ENCODE measurements around the gene TMEM59L. TPM values are rescaled to one million over a fixed set of nuclear protein-coding genes. Genes with fewer than 3 reads are reported as not detected.

TMEM59L gene
- polyA plus RNA-seq, 1 donor = 8.9 TPM

DNA sequence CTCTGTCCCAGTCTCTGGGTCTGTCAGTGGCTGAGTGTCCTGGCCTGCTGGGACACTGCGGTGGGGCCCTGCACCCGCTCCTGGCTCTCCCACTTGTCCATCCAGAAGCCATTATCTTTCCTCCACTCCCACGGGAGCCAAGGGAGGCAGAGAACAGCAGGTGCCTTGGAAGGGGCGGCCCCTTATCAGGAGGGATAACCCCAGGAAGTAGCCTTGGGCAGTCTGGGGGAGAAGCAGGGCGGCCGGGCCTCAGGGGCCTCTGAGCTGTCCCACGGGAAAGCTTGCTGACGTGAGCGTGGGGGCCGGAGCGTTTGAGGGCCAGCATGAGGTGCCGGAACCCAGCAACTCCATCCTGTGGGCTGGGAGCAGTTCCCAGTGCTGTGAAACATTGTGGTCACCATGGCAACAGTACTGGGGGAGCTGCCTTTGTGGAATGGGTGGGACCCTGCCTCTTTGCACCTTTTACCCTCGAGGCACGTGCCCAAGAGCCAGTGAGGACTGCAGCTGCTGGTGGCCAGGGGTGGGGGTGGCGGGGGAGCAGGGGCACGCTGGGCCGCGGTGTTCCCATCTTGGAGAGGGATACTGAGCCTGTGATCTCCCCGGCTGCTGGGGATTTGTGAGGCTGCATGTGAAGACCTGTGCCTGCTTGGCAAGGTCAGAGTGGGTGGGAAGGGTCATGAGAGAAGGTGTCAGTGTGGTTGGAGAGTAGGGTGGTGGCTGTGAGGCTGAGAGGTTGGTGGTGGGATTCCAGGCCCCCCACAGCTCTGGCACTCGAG lies 45.1 kb downstream of the TMEM59L start:
- no peak for DNase-seq (ENCODE audit: low read depth)

DNA sequence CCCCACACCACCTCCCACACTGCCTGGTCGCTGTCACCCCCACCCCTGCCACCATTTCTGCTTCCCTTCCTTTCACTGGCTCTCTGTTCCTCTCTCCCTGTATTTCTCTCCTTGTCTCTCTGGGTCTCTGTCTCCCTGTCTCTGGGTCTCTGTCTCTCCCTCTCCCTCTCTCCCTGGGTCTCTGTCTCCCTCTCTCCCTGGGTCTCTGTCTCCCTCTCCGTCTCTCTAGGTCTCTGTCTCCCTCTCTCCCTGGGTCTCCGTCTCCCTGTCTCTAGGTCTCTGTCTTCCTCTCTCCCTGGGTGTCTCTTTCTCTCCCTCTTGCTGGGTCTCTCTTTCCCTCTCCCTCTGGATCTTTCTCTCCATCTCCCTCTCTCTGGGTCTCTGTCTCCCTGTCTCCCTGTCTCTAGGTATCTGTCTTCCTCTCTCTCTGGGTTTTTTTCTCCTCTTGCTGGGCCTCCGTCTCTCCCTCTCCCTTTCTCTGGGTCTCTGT lies 45.7 kb downstream of the TMEM59L start:
- no peak for DNase-seq (ENCODE audit: low read depth)

- DNase-seq (ENCODE audit: low read depth) = no peak
Measured at GRCh38 chr19:18659281-18660050, 46.8 kb downstream of the TMEM59L start.

GRCh38 chr19:18660051-18660910 lies 47.6 kb downstream of the TMEM59L start:
- no peak for DNase-seq (ENCODE audit: low read depth)

DNA sequence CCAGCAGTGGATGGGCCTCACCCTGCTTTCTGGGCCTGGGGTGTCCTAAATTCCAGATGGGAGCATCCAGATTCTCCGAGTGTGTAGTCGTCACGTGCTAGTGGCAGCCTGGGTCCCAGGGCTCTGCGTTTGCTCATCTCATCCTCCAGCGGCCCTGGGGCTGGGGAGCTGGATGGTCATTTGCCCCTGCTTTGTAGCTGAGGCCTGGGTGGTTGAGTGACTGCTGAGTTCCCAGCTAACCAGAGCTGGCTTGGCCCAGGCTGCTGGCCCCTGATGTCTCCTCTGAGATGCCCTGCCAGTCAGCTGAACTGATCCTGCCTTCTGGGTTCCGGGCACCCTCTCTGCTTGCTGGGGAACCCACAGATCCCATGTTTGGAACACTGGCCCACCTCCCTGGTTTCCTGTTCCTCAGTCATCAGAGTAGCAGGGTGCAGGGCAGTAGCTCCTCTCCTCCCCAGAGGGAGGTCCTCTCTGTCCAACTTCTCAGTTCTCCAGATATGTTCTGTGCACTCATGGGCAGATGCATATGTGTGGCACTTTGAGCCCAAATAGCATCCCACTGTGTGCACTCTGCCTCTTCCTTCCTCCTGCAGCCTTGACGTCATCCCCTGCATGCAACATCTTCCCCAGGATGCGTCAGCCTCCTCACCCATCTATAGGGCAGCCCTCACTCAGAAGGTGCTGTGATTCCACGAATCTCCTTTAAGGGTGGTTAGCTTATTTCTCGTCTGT lies 48.4 kb downstream of the TMEM59L start:
- DNase-seq (ENCODE audit: low read depth) = no peak

DNA sequence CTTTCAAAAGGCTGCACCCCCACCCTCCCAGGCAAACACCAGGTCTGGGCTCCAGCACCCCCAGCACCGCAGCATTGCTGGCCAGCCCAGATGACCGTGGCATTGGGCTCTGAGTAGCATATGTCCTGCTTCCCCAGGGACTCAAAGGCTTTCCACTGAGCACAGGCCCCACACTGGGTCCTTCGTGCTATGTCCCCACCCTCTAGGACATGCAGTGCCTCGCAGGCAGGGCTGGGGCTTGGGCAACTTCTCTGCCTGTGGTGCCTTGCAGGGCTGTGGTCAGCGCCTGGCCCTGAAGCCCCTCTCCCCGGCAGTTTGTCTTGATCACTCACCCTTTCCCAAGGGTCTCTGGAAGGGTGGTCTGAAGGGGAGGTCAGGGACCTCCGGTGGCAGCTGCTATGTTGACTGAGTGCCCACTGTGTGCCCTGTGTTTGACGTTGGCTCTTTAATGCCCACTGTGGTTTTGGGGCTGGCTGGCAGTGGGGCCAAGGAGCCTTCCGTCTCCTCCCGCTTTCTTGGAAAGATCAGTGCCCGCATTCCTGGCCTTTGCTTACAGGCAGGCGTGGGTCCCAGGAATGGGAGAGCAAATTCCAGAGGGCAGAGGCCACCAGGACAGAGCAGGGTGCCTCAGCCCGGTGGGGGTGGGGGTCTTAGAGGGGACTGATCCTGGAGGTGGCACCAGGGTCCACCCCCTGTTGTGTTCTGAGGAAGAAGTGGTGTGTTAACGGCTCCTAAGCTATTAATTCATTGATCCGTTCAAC lies 50.5 kb downstream of the TMEM59L start:
- DNase-seq (ENCODE audit: low read depth) = no peak

DNA sequence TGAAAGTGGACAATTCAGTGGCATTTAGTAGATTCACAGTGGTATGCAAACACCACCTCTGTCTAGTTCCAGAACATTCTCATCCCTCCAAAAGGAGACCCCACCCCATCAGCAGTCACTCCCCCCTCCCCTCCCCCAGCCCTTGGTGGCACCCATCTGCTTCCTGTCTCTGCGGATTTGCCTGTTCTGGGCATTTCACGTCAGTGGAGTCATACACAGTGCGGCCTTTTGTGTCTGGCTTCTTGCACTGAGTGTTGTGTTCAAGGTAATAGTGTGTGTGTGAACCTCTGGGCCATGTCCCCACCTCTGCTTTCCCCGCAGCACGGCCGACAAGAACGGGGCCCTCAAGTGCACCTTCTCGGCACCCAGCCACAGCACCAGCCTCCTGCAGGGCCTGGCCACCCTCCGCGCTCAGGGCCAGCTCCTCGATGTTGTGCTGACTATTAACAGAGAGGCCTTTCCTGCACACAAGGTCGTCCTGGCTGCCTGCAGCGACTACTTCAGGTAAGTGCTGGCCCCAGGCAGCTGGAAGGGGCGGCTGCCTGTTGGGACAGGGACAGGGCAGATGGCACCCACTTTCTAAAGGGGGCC lies 51.4 kb downstream of the TMEM59L start:
- no peak for DNase-seq (ENCODE audit: low read depth)

DNA sequence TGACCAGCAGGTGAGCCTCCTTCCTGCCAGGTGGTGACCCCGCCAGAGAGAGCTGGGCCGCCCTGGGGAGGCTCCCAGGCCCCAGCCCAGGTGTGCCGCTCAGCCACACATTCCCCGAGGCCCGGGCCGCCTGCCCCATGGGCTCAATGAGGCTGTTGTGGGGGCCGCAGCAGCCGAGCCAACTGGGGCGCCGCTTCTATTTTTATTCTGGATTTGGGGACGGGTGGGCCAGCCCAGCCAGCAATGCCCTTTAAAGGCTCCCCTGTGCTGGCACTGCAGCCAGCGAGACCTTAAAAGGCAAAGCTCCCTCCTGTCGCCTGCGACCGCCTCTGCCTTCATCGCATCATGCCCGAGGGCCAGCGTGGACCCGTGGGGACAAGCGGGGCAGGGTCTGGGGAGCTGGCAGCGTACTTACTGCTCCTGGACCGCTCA lies 53.1 kb downstream of the TMEM59L start:
- no peak for DNase-seq (ENCODE audit: low read depth)

DNA sequence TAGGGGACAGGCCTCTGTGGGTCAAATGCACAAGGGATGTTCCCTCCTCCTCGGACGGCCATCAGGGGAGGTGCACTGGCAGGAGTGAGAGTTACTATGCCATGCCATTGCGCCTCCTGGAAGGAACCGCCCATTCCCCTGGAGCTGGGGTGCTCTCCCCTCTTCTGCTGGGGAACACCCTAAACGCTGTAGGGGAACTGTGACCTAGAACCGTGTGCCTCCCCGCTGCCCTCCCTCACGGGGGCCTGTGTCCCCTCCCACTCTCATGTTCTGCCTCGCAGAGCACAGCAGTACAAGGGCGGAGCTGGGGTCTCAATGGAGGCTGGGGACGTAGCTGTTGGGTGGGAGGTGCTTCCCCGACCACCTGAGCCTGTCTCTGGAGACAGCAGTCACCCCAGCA lies 53.6 kb downstream of the TMEM59L start:
- no peak for DNase-seq (ENCODE audit: low read depth)

GRCh38 chr19:18666784-18667183 lies 54.1 kb downstream of the TMEM59L start:
- no peak for DNase-seq (ENCODE audit: low read depth)

- no peak for DNase-seq (ENCODE audit: low read depth)
Measured at GRCh38 chr19:18667531-18668251, 55.0 kb downstream of the TMEM59L start.

DNA sequence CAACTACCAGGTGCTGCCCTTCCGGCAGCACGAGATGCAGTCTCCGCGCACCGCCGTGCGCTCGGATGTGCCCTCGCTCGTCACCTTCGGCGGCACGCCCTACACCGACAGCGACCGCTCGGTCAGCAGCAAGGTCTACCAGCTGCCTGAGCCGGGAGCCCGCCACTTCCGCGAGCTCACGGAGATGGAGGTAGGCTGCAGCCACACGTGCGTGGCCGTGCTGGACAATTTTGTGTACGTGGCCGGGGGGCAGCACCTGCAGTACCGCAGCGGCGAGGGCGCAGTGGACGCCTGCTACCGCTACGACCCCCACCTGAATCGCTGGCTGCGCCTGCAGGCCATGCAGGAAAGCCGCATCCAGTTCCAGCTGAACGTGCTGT lies 55.6 kb downstream of the TMEM59L start:
- DNase-seq (ENCODE audit: low read depth) = no peak

- no peak for DNase-seq (ENCODE audit: low read depth)
Measured at GRCh38 chr19:18668744-18669523, 56.3 kb downstream of the TMEM59L start.

DNA sequence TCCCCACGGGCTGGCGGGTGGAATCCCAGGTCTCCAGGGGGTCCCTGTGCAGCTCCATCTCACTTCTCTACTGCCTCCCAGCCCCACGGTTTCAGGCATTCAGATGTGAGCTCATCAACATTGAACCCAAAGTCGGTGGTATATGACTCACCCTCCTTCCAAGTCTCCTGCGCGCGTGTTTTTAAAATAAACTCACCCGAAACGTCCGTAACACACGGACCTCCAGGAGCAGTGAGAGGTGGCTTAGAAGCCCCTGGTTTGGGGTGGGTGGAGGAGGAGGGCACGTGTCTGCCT lies 56.8 kb downstream of the TMEM59L start:
- DNase-seq (ENCODE audit: low read depth) = no peak

- no peak for DNase-seq (ENCODE audit: low read depth)
Measured at GRCh38 chr19:18669883-18670282, 57.2 kb downstream of the TMEM59L start.

GRCh38 chr19:18670312-18670711 lies 57.6 kb downstream of the TMEM59L start:
- DNase-seq (ENCODE audit: low read depth) = no peak
